Endodermal cell (in vitro differentiated cells): ENCODE results near the gene ITGA2B. TPM values are rescaled to one million over a fixed set of nuclear protein-coding genes. Genes with fewer than 3 reads are reported as not detected.

Experiments used
- DNase-seq: peaks from one replicate; pipeline ENCODE4 v3.0.0-alpha.2; 2017
- H3K27ac ChIP-seq: 2 replicates; pipeline ENCODE4 v1.5.1; 2013; ENCODE audit warnings: mild to moderate bottlenecking, low read depth, low read length, moderate library complexity
- H3K27me3 ChIP-seq: 2 replicates; pipeline ENCODE4 v1.6.1; 2013; ENCODE audit warnings: mild to moderate bottlenecking, low read length, moderate library complexity; ENCODE audit not compliant: insufficient read depth, control insufficient read depth, poor library complexity, severe bottlenecking
- H3K36me3 ChIP-seq: 2 replicates; pipeline ENCODE4 v1.7.0; 2013; ENCODE audit warnings: mild to moderate bottlenecking, low read length, moderate library complexity; ENCODE audit not compliant: control insufficient read depth, insufficient read depth
- H3K4me1 ChIP-seq: one replicate; pipeline ENCODE4 v1.7.0; 2013; ENCODE audit warnings: low read length; ENCODE audit not compliant: control insufficient read depth, insufficient read depth
- H3K4me3 ChIP-seq: 2 replicates; pipeline ENCODE4 v1.5.1; 2013; ENCODE audit warnings: mild to moderate bottlenecking, low read length, moderate library complexity
- H3K9ac ChIP-seq: 2 replicates; pipeline ENCODE4 v1.6.1; 2013; ENCODE audit warnings: mild to moderate bottlenecking, low read length, moderate library complexity; ENCODE audit not compliant: poor library complexity, severe bottlenecking; ENCODE audit errors: extremely low read depth
- H3K9me3 ChIP-seq: 2 replicates; pipeline ENCODE4 v1.6.1; 2013; ENCODE audit warnings: mild to moderate bottlenecking, low read length, moderate library complexity; ENCODE audit not compliant: control insufficient read depth
- H3K27ac Mint-ChIP-seq: 2 replicates; pipeline ENCODE4 v1.8.0; 2020; ENCODE audit warnings: mixed read lengths
- H3K27me3 Mint-ChIP-seq: 2 replicates; pipeline ENCODE4 v1.8.0; 2021; ENCODE audit warnings: mild to moderate bottlenecking, mixed read lengths; ENCODE audit not compliant: insufficient read depth
- H3K36me3 Mint-ChIP-seq: 2 replicates; pipeline ENCODE4 v1.8.0; 2020; ENCODE audit warnings: low read depth, mixed read lengths
- H3K4me1 Mint-ChIP-seq: 2 replicates; pipeline ENCODE4 v1.8.0; 2020; ENCODE audit warnings: mixed read lengths
- H3K4me3 Mint-ChIP-seq: 2 replicates; pipeline ENCODE4 v1.8.0; 2020; ENCODE audit warnings: mild to moderate bottlenecking, moderate library complexity, mixed read lengths
- H3K9me3 Mint-ChIP-seq: 2 replicates; pipeline ENCODE4 v1.8.0; 2020; ENCODE audit warnings: mild to moderate bottlenecking, mixed read lengths
- WGBS, 2 experiments: methylation state at CpG; one replicate each; pipeline versions ENCODE4 v1.1.5 to v1.1.7; 2013; ENCODE audit warnings: missing lambda C conversion rate in 2 of 2, mixed read lengths in 1 of 2; ENCODE audit not compliant: insufficient coverage in 1 of 2, insufficient read length in 1 of 2; 5-methylcytosine and 5-hydroxymethylcytosine counted together
- total RNA-seq, 2 donors: library from RNA; stranded (reverse); fragmentation: NEBNext Ultra II Directional in 1 of 2; extraction: Animal tissue kit (Norgen Biotek cat#: 25700) in 1 of 2; gene quantifications; 2 replicates in 1 of 2; 3 replicates in 1 of 2; pipeline ENCODE4 v1.2.1, GENCODE V29; 2021
- TF ChIP-seq, protein P1 (sequence below): fragments of 200-600 bp; sonication (generic); conservative IDR thresholded peaks from 2 replicates; pipeline ENCODE4 v1.5.0; 2021; ENCODE audit warnings: antibody characterized with exemption, mild to moderate bottlenecking

ITGA2B gene
- total RNA-seq, 2 donors from 2014 or later = 5.2 to 8.5 TPM

- no peaks in the 10 kb centered on the region for H3K9me3 Mint-ChIP-seq
- DNase-seq = no peak
- Histone ChIP-seq H3K4me1 (no peaks in the 10 kb centered on the region), H3K9ac (no peak overlapping the region), H3K36me3 (no peaks in the 10 kb centered on the region), H3K27ac (no peak overlapping the region), H3K4me3 (no peak overlapping the region), H3K27me3 (no peaks in the 10 kb centered on the region), H3K9me3 (no peaks in the 10 kb centered on the region)
- TF ChIP-seq, protein P1, sequence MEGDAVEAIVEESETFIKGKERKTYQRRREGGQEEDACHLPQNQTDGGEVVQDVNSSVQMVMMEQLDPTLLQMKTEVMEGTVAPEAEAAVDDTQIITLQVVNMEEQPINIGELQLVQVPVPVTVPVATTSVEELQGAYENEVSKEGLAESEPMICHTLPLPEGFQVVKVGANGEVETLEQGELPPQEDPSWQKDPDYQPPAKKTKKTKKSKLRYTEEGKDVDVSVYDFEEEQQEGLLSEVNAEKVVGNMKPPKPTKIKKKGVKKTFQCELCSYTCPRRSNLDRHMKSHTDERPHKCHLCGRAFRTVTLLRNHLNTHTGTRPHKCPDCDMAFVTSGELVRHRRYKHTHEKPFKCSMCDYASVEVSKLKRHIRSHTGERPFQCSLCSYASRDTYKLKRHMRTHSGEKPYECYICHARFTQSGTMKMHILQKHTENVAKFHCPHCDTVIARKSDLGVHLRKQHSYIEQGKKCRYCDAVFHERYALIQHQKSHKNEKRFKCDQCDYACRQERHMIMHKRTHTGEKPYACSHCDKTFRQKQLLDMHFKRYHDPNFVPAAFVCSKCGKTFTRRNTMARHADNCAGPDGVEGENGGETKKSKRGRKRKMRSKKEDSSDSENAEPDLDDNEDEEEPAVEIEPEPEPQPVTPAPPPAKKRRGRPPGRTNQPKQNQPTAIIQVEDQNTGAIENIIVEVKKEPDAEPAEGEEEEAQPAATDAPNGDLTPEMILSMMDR = no peak
- H3K4me3 Mint-ChIP-seq = no peak overlapping the region
- no peaks in the 10 kb centered on the region for H3K4me1 Mint-ChIP-seq
- 94% methylated on average over 2 to 7 of the region's 7 CpGs for WGBS, 2 experiments
- H3K27me3 Mint-ChIP-seq = no peaks in the 10 kb centered on the region
- H3K36me3 Mint-ChIP-seq = peaks cover 1% of the 10 kb centered on the region
- no peak overlapping the region for H3K27ac Mint-ChIP-seq
Observed at GRCh38 chr17:44327715-44328449, 61.6 kb downstream of the ITGA2B start.

DNA sequence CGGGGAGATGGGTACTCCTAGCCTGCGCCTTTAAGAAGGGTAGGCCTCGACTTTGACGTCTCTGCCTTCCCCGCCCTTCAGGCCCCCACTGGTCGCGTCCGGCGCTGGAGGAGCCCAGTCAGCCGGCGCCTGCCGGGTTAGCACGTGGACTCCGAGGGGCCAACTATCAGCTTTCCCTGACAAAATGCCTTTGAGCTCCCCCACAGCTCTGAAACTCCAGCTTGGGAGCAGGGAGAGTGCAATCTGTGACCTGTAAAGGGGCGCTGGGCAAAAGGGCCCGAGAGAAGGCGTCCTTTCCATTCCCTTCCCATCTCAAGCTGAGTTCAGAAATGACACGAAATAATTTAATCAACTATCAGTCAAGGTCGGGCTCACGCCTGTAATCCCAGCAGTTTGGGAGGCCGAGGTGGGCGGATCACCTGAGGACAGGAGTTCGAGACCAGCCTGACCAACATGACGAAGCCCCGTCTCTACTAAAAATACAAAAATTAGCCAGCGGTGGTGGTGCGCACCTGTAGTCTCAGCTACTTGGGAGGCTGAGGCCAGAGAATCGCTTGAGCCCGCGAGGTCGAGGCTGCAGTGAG is 62.5 kb downstream of the ITGA2B start:
- Histone ChIP-seq H3K36me3 (peaks cover 5% of the 10 kb centered on the region), H3K27me3 (no peaks in the 10 kb centered on the region), H3K9ac (no peak overlapping the region), H3K4me3 (no peak overlapping the region), H3K9me3 (no peaks in the 10 kb centered on the region), H3K27ac (no peak overlapping the region), H3K4me1 (no peaks in the 10 kb centered on the region)
- Mint-ChIP-seq H3K36me3 (peaks cover 9% of the 10 kb centered on the region), H3K27me3 (no peaks in the 10 kb centered on the region), H3K9me3 (no peaks in the 10 kb centered on the region), H3K4me1 (no peaks in the 10 kb centered on the region), H3K27ac (no peak overlapping the region), H3K4me3 (no peak overlapping the region)
- TF ChIP-seq, protein P1 = no peak
- DNase-seq = peak; percentile 100
- WGBS, 2 experiments = 41 to 45% methylated on average over 21 to 31 of the region's 31 CpGs

DNA sequence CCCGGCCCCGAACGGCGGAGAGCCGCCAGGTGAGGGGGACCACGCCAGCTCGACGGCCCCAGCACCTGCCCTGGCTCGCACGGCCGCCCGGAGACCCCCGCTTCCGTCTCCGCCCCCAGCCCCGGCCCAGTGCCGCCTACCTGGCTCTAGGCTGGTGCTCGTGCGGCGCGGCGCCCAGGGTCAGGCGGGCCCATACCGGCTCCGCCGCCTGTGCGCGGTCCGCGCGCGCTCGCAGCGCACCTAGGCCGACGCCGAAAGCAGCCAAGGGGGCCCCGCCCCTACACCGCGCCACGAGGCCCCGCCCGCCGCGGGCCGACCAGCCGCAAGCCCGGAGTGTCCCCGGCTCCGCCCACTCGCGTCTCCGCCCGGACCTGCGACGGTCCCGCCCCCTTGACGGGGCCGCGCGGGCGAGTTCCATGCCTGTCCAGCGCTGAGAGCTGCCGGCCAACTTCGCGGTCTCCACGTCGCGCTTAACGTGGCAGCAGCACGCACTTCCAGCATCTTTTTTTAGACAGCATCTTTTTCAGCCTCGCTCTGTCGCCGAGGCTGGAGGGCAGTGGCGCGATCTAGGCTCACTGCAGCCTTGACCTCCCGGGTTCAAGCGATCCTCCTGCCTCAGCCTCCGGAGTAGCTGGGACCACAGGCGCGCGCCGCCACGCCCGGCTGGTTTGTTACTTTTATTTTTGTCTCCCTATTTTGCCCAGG is 64.7 kb downstream of the ITGA2B start, which contains the start of gene SLC25A39:
Gene SLC25A39 (minus strand): TSS at position 253 of the 705 bp plus-strand sequence. CDS start 1,261 bp downstream, outside the sequence.
- H3K36me3 ChIP-seq = peaks cover 25% of the 10 kb centered on the region
- WGBS, 2 experiments = 0 to 1% methylated on average over 38 to 85 of the region's 85 CpGs
- TF ChIP-seq, protein P1 = no peak
- H3K9ac ChIP-seq = peak within 1 kb of the TSS; percentile 63
- H3K27ac ChIP-seq = no peak within 1 kb of the TSS
- no peaks in the 10 kb centered on the region for H3K9me3 ChIP-seq
- Mint-ChIP-seq H3K9me3 (no peaks in the 10 kb centered on the region), H3K27ac (peak within 1 kb of the TSS; percentile 77), H3K27me3 (no peaks in the 10 kb centered on the region), H3K4me3 (peak within 1 kb of the TSS; percentile 78), H3K4me1 (no peaks in the 10 kb centered on the region), H3K36me3 (peaks cover 19% of the 10 kb centered on the region)
- no peaks in the 10 kb centered on the region for H3K4me1 ChIP-seq
- H3K27me3 ChIP-seq = no peaks in the 10 kb centered on the region
- peak; percentile 99 for DNase-seq
- H3K4me3 ChIP-seq = peak within 1 kb of the TSS; percentile 91
